Activated CD4-positive, alpha-beta T cell treated with anti-CD3 and anti-CD28 coated beads for 24 hours (primary cell): ENCODE results near the gene SPIRE2.
"Not testable (repeated sequence)": the region's sequence is repeated elsewhere in the genome, so short reads cannot be mapped to it uniquely, and the experiment has no call there.

Experiments
- DNase-seq, 2 donors: peaks; one replicate each; pipeline ENCODE4 v3.0.0-alpha.2; 2020; ENCODE audit warnings: low read depth in 2 of 2

The SPIRE2 gene

DNA sequence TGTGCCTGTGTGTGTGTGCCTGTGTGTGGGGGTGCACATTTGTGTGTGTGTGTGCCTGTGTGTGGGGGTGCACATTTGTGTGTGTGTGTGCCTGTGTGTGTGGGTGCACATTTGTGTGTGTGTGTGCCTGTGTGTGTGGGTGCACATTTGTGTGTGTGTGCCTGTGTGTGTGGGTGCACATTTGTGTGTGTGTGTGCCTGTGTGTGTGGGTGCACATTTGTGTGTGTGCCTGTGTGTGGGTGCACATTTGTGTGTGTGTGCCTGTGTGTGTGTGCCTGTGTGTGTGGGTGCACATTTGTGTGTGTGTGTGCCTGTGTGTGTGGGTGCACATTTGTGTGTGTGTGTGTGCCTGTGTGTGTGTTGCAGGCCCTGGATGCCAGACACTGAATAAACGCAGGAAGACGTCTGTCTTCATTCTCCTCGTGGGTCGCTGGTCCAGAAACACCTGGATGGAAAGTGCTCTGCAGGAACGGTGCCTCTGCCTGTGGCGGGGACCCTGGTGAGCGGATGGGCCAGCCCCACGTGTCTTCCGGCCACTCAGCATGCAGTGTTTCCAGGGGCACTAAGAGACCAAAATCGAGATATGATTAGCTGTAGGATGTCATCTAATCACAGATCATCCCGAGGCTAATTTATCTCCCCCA lies 86.5 kb downstream of the SPIRE2 start:
- not testable (repeated sequence) for DNase-seq

DNA sequence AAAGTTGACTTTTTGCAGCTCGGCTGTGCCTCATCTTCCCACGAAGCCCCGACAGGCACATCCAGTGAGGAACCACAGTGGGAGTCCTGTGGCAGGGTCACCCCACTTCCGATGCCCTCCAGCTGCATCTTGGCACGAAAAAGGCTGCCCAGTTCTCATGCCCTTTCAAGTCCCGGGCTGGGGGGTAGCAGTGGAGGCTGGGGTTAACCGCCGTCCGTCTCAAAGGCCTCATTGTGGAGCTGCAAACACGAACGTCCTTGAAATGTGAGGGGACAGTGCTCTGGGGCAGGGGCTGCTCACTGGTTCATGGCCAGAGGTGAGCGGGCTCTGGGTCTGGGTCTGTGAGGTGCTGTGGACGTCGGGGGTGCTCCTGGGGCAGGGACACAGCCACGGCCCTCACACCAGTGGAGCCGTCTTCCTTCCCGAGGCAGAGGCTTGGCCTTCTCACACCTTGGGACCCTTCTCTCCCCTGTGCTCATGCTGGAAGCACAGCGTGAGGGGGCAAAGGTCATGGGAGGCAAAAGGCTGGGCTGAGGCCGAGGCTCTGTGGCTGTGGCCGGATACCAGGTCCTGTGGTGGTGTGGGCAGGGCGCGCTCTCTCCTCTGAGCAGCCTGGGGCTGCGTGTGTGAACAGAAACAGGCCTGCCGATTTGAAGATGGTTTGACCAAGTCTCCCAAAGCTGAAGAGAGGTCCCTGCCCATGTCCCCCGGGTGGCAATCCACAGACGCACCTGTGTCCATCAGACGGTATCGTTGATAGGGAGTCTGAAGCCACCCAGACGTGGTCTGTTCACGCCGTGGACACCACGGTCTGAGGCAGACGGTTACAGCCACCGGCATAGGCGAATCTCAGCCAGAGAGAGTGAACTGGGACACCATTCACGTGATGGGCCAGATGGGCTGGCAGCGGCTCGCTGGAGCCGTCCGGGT lies 87.3 kb downstream of the SPIRE2 start:
- DNase-seq = no peak

DNA sequence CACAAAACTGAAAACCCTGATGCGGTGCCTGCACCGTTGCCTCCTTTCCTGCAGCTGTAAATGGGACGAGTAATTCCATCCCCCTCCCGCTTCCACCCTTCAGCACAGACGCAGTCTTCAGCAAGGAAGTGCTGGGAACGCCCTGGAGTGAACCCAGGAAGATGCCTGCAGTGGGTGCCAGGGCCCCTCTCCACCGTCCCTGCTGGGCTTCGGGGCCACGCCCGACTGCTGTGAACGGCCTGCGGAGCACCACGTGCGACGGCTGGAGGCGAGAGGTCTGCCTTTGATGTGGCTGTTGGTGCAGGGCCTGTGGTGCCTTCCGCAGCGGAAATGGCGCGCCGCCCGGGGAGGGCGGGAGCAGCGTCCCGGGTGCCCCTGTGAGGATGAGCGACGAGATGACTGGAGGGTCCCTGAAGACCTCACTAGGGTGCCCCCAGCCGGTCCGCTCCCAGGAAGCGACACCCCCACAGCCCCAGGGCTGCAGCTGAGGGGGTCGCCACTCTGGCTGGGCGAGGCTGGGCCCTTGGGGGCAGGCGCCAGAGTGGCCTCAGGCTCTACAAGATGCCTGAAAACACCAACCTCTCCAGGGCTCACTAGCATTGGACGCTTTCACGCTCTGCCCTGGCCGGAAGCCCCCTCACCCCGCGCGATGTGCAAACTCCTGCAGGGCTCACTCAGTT lies 89.6 kb downstream of the SPIRE2 start:
- DNase-seq = peak; percentile 34 to 58

DNA sequence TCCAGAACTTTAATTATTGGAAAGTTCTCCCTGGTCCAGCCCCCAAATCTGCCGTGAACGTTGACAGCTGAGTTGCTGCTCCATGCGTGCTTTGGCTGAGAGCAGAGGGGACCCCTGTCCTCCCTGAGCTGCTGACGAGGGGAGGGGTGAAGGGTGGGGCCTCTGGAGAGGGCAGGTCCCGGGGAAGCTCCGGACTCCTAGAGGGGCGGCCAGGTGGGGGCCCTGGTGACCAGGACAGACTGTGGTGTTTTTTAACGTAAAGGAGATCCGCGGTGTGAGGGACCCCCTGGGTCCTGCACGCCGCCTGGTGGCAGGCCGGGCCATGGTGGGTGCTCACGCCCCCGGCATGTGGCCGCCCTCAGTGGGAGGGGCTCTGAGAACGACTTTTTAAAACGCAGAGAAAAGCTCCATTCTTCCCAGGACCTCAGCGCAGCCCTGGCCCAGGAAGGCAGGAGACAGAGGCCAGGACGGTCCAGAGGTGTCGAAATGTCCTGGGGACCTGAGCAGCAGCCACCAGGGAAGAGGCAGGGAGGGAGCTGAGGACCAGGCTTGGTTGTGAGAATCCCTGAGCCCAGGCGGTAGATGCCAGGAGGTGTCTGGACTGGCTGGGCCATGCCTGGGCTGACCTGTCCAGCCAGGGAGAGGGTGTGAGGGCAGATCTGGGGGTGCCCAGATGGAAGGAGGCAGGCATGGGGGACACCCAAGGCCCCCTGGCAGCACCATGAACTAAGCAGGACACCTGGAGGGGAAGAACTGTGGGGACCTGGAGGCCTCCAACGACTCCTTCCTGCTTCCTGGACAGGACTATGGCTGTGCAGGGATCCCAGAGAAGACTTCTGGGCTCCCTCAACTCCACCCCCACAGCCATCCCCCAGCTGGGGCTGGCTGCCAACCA lies 90.4 kb downstream of the SPIRE2 start, which contains the start of gene MC1R:
Gene MC1R (plus strand): TSS at position 410 of the 895 bp plus-strand sequence. CDS start 397 bp downstream, at position 807.
- DNase-seq = no peak

DNA sequence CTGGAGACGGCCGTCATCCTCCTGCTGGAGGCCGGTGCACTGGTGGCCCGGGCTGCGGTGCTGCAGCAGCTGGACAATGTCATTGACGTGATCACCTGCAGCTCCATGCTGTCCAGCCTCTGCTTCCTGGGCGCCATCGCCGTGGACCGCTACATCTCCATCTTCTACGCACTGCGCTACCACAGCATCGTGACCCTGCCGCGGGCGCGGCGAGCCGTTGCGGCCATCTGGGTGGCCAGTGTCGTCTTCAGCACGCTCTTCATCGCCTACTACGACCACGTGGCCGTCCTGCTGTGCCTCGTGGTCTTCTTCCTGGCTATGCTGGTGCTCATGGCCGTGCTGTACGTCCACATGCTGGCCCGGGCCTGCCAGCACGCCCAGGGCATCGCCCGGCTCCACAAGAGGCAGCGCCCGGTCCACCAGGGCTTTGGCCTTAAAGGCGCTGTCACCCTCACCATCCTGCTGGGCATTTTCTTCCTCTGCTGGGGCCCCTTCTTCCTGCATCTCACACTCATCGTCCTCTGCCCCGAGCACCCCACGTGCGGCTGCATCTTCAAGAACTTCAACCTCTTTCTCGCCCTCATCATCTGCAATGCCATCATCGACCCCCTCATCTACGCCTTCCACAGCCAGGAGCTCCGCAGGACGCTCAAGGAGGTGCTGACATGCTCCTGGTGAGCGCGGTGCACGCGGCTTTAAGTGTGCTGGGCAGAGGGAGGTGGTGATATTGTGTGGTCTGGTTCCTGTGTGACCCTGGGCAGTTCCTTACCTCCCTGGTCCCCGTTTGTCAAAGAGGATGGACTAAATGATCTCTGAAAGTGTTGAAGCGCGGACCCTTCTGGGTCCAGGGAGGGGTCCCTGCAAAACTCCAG lies 91.5 kb downstream of the SPIRE2 start:
- no peak for DNase-seq

DNA sequence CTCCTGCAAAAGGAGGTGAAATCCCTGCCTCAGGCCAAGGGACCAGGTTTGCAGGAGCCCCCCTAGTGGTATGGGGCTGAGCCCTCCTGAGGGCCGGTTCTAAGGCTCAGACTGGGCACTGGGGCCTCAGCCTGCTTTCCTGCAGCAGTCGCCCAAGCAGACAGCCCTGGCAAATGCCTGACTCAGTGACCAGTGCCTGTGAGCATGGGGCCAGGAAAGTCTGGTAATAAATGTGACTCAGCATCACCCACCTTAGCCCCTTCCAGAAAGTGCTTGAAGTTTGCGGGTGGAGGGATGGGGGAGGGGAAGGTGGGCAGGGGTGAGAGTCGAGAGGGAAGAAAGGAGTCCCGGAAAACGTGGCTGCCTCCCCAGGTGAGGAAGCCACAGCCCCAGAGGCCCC lies 92.4 kb downstream of the SPIRE2 start:
- DNase-seq = no peak
